SJCRH30 (cell line): Measurements from ENCODE around the gene PDS5B. TPM values are rescaled to one million over a fixed set of nuclear protein-coding genes. Genes with fewer than 3 reads are reported as not detected.

Experiments used
- total RNA-seq: library from RNA; depleted of rRNA; stranded (reverse); fragments of >200 nt; shearing (Covaris generic); gene quantifications from 2 replicates; pipeline ENCODE4 v1.2.3, GENCODE V29; 2014; rRNA removed

PDS5B gene
- total RNA-seq, 1 experiment from 2014 or later: 83.7 TPM

Other genes starting within 250 kb of the PDS5B start
- gene N4BP2L1, start 158.3 kb upstream of the PDS5B start, total RNA-seq: 6.3 and 10.4 TPM in 2 replicates
- 98.5 and 134 TPM in 2 replicates for gene N4BP2L2, start 47.7 kb upstream of the PDS5B start, total RNA-seq